ENCODE measurements around the gene SLC5A12.

The SLC5A12 gene

GRCh38 chr11:26719289-26719973 is 2.4 kb downstream of the SLC5A12 start:
- DNase-seq, result no peak

- no peak for DNase-seq
Measured at GRCh38 chr11:26717771-26718170, 4.1 kb downstream of the SLC5A12 start.

GRCh38 chr11:26715133-26715532 is 6.7 kb downstream of the SLC5A12 start:
- no peak for DNase-seq

- no peak for DNase-seq
Measured at GRCh38 chr11:26712497-26712896, 9.4 kb downstream of the SLC5A12 start.

GRCh38 chr11:26710489-26710888 is 11.4 kb downstream of the SLC5A12 start:
- DNase-seq, result no peak

GRCh38 chr11:26708736-26709456 is 13.0 kb downstream of the SLC5A12 start:
- DNase-seq, result no peak

- no peak for DNase-seq
Measured at GRCh38 chr11:26706181-26706580, 15.7 kb downstream of the SLC5A12 start.

GRCh38 chr11:26704249-26704648 is 17.6 kb downstream of the SLC5A12 start:
- DNase-seq, result no peak

GRCh38 chr11:26703411-26704191 is 18.3 kb downstream of the SLC5A12 start:
- no peak for DNase-seq

- peak; percentile 57 for DNase-seq
Measured at GRCh38 chr11:26702406-26702805, 19.5 kb downstream of the SLC5A12 start.

GRCh38 chr11:26700574-26701235 is 21.2 kb downstream of the SLC5A12 start:
- DNase-seq, result no peak

- DNase-seq, result no peak
Measured at GRCh38 chr11:26698224-26698623, 23.6 kb downstream of the SLC5A12 start.

GRCh38 chr11:26696330-26696729 is 25.5 kb downstream of the SLC5A12 start:
- DNase-seq, result no peak

- DNase-seq, result no peak
Measured at GRCh38 chr11:26688701-26689100, 33.2 kb downstream of the SLC5A12 start.

- no peak for DNase-seq
Measured at GRCh38 chr11:26687351-26687750, 34.5 kb downstream of the SLC5A12 start.

- no peak for DNase-seq
Measured at GRCh38 chr11:26677566-26677965, 44.3 kb downstream of the SLC5A12 start.

GRCh38 chr11:26676641-26677040 is 45.2 kb downstream of the SLC5A12 start:
- DNase-seq, result no peak

- no peak for DNase-seq
Measured at GRCh38 chr11:26675233-26675928, 46.5 kb downstream of the SLC5A12 start.

GRCh38 chr11:26665946-26666345 is 55.9 kb downstream of the SLC5A12 start:
- DNase-seq, result no peak

GRCh38 chr11:26665036-26665435 is 56.8 kb downstream of the SLC5A12 start:
- no peak for DNase-seq

GRCh38 chr11:26662916-26663315 is 58.9 kb downstream of the SLC5A12 start:
- DNase-seq, result no peak

GRCh38 chr11:26655287-26655686 is 66.6 kb downstream of the SLC5A12 start:
- DNase-seq, result no peak

- DNase-seq, result no peak
Measured at GRCh38 chr11:26651916-26652315, 69.9 kb downstream of the SLC5A12 start.

All from left hindlimb (tissue), 1 donor.